Cardiac fibroblast (primary cell): Measurements from ENCODE around the gene CPVL.

Experiments
- DNase-seq, 2 donors: peaks; one replicate each; pipeline versions ENCODE4 v3.0.0 to v3.0.0-alpha.2; 2010; ENCODE audit warnings: low read depth in 2 of 2
- H3K4me3 ChIP-seq, 2 donors: replicated peaks in 1 of 2; 1 replicate in 1 of 2; 2 replicates in 1 of 2; pipeline ENCODE4 v1.5.1; 2011; ENCODE audit warnings: low read depth in 2 of 2, low read length in 2 of 2, mild to moderate bottlenecking in 2 of 2, moderate library complexity in 1 of 2
- TF ChIP-seq, protein P1 (sequence below): IDR thresholded peaks from one replicate; pipeline ENCODE4 v1.5.1; 2011; ENCODE audit warnings: low read depth, mild to moderate bottlenecking, low read length, inconsistent platforms

The CPVL gene

GRCh38 chr7:29005406-29005805 is 140.9 kb downstream of the CPVL start:
- no peak for DNase-seq
- H3K4me3 ChIP-seq, result no peak overlapping the region
- TF ChIP-seq, protein P1, sequence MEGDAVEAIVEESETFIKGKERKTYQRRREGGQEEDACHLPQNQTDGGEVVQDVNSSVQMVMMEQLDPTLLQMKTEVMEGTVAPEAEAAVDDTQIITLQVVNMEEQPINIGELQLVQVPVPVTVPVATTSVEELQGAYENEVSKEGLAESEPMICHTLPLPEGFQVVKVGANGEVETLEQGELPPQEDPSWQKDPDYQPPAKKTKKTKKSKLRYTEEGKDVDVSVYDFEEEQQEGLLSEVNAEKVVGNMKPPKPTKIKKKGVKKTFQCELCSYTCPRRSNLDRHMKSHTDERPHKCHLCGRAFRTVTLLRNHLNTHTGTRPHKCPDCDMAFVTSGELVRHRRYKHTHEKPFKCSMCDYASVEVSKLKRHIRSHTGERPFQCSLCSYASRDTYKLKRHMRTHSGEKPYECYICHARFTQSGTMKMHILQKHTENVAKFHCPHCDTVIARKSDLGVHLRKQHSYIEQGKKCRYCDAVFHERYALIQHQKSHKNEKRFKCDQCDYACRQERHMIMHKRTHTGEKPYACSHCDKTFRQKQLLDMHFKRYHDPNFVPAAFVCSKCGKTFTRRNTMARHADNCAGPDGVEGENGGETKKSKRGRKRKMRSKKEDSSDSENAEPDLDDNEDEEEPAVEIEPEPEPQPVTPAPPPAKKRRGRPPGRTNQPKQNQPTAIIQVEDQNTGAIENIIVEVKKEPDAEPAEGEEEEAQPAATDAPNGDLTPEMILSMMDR, result no peak

DNA sequence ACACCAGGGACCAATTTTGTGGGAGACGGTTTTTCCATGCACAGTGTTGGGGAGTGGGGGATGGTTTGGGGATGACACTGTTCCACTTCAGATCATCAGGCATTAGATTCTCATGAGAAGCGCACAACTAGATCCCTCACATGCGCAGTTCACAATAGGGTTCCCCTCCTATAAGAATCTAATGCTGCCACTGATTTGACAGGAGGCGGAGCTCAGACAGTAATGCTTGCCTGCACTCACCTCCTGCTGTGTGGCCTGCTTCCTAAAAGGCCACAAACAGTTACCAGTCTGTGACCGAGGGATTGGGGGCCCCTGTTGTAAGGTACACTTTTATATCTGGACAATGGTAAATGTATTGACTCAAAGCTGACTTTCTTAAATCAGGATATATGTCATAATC is 142.6 kb downstream of the CPVL start:
- TF ChIP-seq, protein P1, result no peak
- DNase-seq, result no peak
- H3K4me3 ChIP-seq, result no peak overlapping the region

DNA sequence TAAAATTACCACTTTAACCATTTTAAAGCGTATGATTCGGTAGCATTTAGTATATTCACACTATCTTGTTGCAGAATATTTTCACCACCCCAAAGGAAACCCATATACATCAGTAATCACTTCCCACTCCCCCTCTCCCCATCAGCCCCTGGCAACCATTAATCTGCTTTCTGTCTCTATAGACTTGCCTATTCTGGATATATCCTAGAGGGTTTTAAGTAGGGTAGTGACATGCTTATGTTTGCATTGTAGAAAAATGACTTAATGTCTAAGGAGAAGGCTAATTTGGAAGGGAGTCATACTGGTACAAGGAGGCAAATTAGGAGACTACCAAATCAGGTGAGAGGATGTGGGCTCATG is 145.6 kb downstream of the CPVL start:
- no peak overlapping the region for H3K4me3 ChIP-seq
- TF ChIP-seq, protein P1, result no peak
- no peak for DNase-seq

DNA sequence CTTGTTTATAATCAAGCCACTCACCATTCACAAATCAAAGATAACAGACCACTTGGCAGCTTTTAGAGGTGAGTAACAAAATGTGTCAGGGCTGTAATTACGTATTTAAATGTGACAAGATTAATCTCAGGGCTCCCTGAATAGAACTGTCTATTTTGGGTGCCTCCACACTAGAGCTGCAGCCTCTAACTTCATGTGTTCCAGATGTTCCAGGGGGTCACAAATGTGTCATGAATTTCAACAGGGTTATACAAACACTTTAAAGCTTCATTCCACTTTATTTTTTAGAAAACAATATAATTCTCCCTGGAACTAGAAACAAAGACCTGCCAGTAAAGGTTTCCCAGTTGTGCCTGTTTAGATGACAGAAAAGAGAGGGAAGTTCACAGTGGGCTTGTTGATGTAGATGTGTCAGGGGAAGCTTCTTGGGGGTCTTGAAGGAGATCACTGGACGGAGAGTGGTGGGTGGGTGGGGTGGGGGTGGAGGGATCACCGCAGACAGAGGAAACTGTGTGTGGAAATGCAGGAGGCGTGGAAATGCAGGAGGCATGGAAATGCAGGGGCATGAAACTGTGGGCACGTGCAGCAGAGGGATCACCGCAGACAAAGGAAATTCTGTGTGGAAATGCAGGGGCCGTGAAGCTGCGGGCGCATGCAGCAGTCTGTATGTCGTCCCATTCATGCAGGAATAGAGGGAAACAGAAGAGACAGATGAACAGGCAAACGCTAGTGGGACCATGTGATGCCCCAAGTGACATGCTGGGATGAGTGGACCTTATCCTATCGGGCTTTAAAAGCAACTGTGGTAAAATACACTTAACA is 146.2 kb downstream of the CPVL start:
- H3K4me3 ChIP-seq, result no peak overlapping the region
- DNase-seq, result no peak
- TF ChIP-seq, protein P1, result no peak

GRCh38 chr7:28999427-28999826 is 146.9 kb downstream of the CPVL start:
- no peak for DNase-seq
- TF ChIP-seq, protein P1, result no peak
- H3K4me3 ChIP-seq, result no peak overlapping the region

- TF ChIP-seq, protein P1, result no peak
- no peak for DNase-seq
- no peak overlapping the region for H3K4me3 ChIP-seq
Observed at GRCh38 chr7:28998105-28998504, 148.2 kb downstream of the CPVL start.

DNA sequence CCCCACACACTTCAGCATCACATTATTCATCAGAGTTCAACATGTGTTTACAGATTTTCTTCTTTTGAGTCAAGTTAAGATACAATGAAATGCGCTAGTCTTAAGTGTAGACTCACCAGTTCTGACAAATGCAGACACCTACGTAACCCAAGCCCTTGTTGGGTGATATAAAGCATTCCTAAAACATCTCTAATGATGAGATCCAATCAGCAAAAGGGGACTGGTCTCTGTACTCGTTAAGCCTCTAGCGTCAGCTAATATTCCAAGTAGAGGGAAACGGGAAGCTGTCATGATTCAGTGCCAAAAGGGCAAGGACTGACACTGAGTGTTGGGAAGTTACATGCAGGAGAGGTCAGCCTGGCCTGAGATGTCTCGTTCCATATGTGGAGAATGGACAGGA is 149.5 kb downstream of the CPVL start:
- TF ChIP-seq, protein P1, result no peak
- H3K4me3 ChIP-seq, result no peak overlapping the region
- peak; percentile 18 to 41 for DNase-seq
